ENCODE results near the gene C18orf32. TPM values are rescaled to one million over a fixed set of nuclear protein-coding genes. Genes with fewer than 3 reads are reported as not detected.

The C18orf32 gene
- total and polyA plus RNA-seq, 2 donors (not counting 1 experiment from before 2014, with no cell fraction given) = 20.8 to 36.3 TPM

- Histone ChIP-seq H2AFZ (ENCODE audit: insufficient read depth, low read depth, low read length, poor library complexity, severe bottlenecking) (peak overlapping the region; percentile 83), H4K20me1 (ENCODE audit: control insufficient read depth, insufficient read depth, low read length, poor library complexity, severe bottlenecking) (peaks cover 10% of the 10 kb centered on the region), H3K27ac (ENCODE audit: low read length in 2 of 2) (peak overlapping the region; percentile 88 to 95), H3K9ac (ENCODE audit: low read length) (peak overlapping the region; percentile 93), H3K4me1 (ENCODE audit: control insufficient read depth in 2 of 2, insufficient read depth in 2 of 2, low read length in 2 of 2) (peaks cover 39% of the 10 kb centered on the region in 2 donors), H3K9me3 (ENCODE audit: control extremely low read depth in 1 of 3, control insufficient read depth in 2 of 3, insufficient read depth in 1 of 3, low read length in 2 of 3) (no peaks in the 10 kb centered on the region), H3K79me2 (ENCODE audit: control insufficient read depth, insufficient read depth, low read length) (peaks cover 44% of the 10 kb centered on the region), H3K4me3 (ENCODE audit: control extremely low read depth in 1 of 5, extremely low read depth in 1 of 5, insufficient read depth in 1 of 5, low read depth in 2 of 5, low read length in 4 of 5) (peak overlapping the region; percentile 4 to 89 (median 80)), H3K4me2 (replicated peaks; ENCODE audit: low read depth, low read length, poor library complexity, severe bottlenecking) (peak overlapping the region; percentile 80), H3K36me3 (replicated peaks in 1 of 2; ENCODE audit: control extremely low read depth in 1 of 2, control insufficient read depth in 1 of 2, extremely low read depth in 1 of 2, insufficient read depth in 2 of 2, low read length in 1 of 2) (peaks cover 13 to 45% of the 10 kb centered on the region in 2 experiments), H3K27me3 (replicated peaks in 1 of 4; ENCODE audit: control extremely low read depth in 1 of 4, control insufficient read depth in 3 of 4, insufficient read depth in 4 of 4, low read length in 3 of 4) (no peaks in the 10 kb centered on the region)
- ChIA-PET CTCF (interaction anchor here (1.3 to 2.4 kb wide), 2 partner anchors 23 to 27 kb away, joined by 3 to 12 read pairs; partner anchors contain the start of gene DYM), POLR2A (interaction anchor here (0.8 to 1.5 kb wide), 6 partner anchors 24 to 1078 kb away, joined by 3 to 19 read pairs (median 6); partner anchors contain the start of gene DYM)
- TF ChIP-seq EZH2 (IDR thresholded peaks at IDR 0.05; ENCODE audit: borderline replicate concordance, insufficient read depth, low read depth, low read length, poor library complexity, severe bottlenecking) (no peak), CTCF (IDR thresholded peaks at IDR 0.05) (no peak)
- ATAC-seq (ENCODE audit: low read depth) (no peak), DNase-seq (peak; percentile 27)
- 77% methylated on average over 6 of the region's 8 CpGs for WGBS (ENCODE audit: insufficient coverage)
- Mint-ChIP-seq H3K27ac (peak overlapping the region; percentile 97), H3K9me3 (ENCODE audit: insufficient read depth) (no peaks in the 10 kb centered on the region), H3K27me3 (no peaks in the 10 kb centered on the region), H3K4me1 (peaks cover 69% of the 10 kb centered on the region), H3K4me3 (peak overlapping the region; percentile 98)
- intact Hi-C loops (cut with micrococcal nuclease) = loop anchor here (1.0 to 5.0 kb wide), 5 partner anchors 28 to 1709 kb away; partner anchors contain the start of genes DYM, ME2, MEX3C and SMAD2
Measured at GRCh38 chr18:49487711-49488310, 777 bp upstream of the C18orf32 start.

GRCh38 chr18:49486606-49486952 is 455 bp downstream of the C18orf32 start:
- peak overlapping the region; percentile 74 to 97 (median 82) for H3K4me3 ChIP-seq (ENCODE audit: control extremely low read depth in 1 of 5, extremely low read depth in 1 of 5, insufficient read depth in 1 of 5, low read depth in 2 of 5, low read length in 4 of 5)
- peaks cover 41% of the 10 kb centered on the region for H3K79me2 ChIP-seq (ENCODE audit: control insufficient read depth, insufficient read depth, low read length)
- WGBS (ENCODE audit: insufficient coverage) = under 1% methylated on average over 7 of the region's 10 CpGs

More at GRCh38 chr18:49486606-49486952, 455 bp downstream of the C18orf32 start:
- Histone ChIP-seq H3K27me3 (replicated peaks in 1 of 4; ENCODE audit: control extremely low read depth in 1 of 4, control insufficient read depth in 3 of 4, insufficient read depth in 4 of 4, low read length in 3 of 4) (no peaks in the 10 kb centered on the region), H3K27ac (ENCODE audit: low read length in 2 of 2) (peak overlapping the region; percentile 88 to 95), H3K4me1 (ENCODE audit: control insufficient read depth in 2 of 2, insufficient read depth in 2 of 2, low read length in 2 of 2) (peaks cover 36 to 37% of the 10 kb centered on the region in 2 donors), H3K4me2 (replicated peaks; ENCODE audit: low read depth, low read length, poor library complexity, severe bottlenecking) (peak overlapping the region; percentile 80), H2AFZ (ENCODE audit: insufficient read depth, low read depth, low read length, poor library complexity, severe bottlenecking) (peak overlapping the region; percentile 83), H3K36me3 (replicated peaks in 1 of 2; ENCODE audit: control extremely low read depth in 1 of 2, control insufficient read depth in 1 of 2, extremely low read depth in 1 of 2, insufficient read depth in 2 of 2, low read length in 1 of 2) (peaks cover 13 to 50% of the 10 kb centered on the region in 2 experiments), H4K20me1 (ENCODE audit: control insufficient read depth, insufficient read depth, low read length, poor library complexity, severe bottlenecking) (peaks cover 6% of the 10 kb centered on the region), H3K9ac (ENCODE audit: low read length) (peak overlapping the region; percentile 93), H3K9me3 (ENCODE audit: control extremely low read depth in 1 of 3, control insufficient read depth in 2 of 3, insufficient read depth in 1 of 3, low read length in 2 of 3) (no peaks in the 10 kb centered on the region)
- peak overlapping the region; percentile 98 for H3K4me3 Mint-ChIP-seq
- ATAC-seq (ENCODE audit: low read depth) (no peak), DNase-seq (no peak)
- intact Hi-C loops (cut with micrococcal nuclease) = loop anchor here (2.0 to 5.0 kb wide), 3 partner anchors 1391 to 1711 kb away; partner anchors contain the start of genes ME2, MEX3C and SMAD2
- peaks cover 65% of the 10 kb centered on the region for H3K4me1 Mint-ChIP-seq
- ChIA-PET POLR2A (interaction anchor here (0.6 to 1.5 kb wide), 8 partner anchors 23 to 1392 kb away, joined by 3 to 19 read pairs (median 4); partner anchors contain the start of genes DYM and ME2), CTCF (interaction anchor here (0.6 to 2.4 kb wide), 6 partner anchors 10 to 871 kb away, joined by 3 to 12 read pairs (median 3); partner anchors contain the start of gene DYM)
- no peak for TF ChIP-seq CTCF (IDR thresholded peaks at IDR 0.05)
- TF ChIP-seq EZH2 (IDR thresholded peaks at IDR 0.05; ENCODE audit: borderline replicate concordance, insufficient read depth, low read depth, low read length, poor library complexity, severe bottlenecking) = no peak
- H3K27ac Mint-ChIP-seq = peak overlapping the region; percentile 97
- H3K9me3 Mint-ChIP-seq (ENCODE audit: insufficient read depth) = no peaks in the 10 kb centered on the region
- no peaks in the 10 kb centered on the region for H3K27me3 Mint-ChIP-seq

Measured in B cell (primary cell).